ENCODE measurements around the gene TCIRG1.
A peak's percentile ranks its signal among the peaks of the same experiment; 100 is the strongest.

Gene TCIRG1

DNA sequence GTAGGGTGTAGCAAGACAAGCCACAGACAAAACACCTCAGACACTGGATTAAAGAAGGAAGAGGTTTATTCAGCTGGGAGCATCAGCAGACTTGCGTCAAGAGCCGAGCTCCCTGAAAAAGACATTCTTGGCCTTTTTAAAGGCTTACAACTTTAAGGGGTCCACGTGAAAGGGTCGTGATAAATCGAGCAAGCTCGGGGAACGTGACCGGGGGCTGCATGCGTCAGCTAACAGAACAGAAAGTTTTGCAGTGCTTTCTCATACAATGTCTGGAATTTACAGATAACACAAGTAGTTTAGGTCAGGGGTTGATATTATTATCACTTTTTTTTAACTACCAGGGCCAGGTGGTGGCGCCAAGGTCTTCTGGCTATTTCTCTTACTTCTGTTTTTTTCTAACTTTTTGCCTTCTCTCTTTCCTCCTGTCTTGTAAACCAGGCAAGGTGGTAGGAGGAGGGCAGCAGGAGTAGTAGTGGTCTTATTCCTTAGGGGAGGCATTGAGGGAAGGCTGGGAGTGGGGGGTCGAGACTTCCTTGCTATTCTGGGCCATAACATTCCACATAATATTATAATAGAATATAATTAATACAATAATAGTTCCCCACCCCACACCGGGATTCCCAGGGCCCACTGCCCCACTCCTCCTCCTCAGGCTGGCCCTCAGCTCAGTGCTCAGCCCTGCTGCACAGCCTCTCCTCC is 29.3 kb upstream of the TCIRG1 start:
- Histone ChIP-seq H3K4me2 (ENCODE audit: low read depth, low read length) (peak overlapping the region; percentile 70), H2AFZ (ENCODE audit: low read length) (peak overlapping the region; percentile 67; the same call in 1 of the 2 replicates), H3K4me3 (ENCODE audit: low read length) (peak overlapping the region; percentile 32), H3K27ac (ENCODE audit: low read length) (peak overlapping the region; percentile 95), H3K9ac (ENCODE audit: low read length) (peak overlapping the region; percentile 68), H3K27me3 (replicated peaks; ENCODE audit: insufficient read depth, low read length) (no peaks in the 10 kb centered on the region), H3K79me2 (ENCODE audit: low read length) (no peaks in the 10 kb centered on the region), H3K36me3 (replicated peaks; ENCODE audit: insufficient read depth, low read length) (no peaks in the 10 kb centered on the region), H3K9me3 (replicated peaks; ENCODE audit: insufficient read depth, low read length) (no peaks in the 10 kb centered on the region), H3F3A (ENCODE audit: insufficient read depth, low read length) (peaks cover 54% of the 10 kb centered on the region), H4K20me1 (ENCODE audit: insufficient read depth, low read length) (no peaks in the 10 kb centered on the region), H3K4me1 (ENCODE audit: low read length) (peaks cover 76% of the 10 kb centered on the region), H3K9me2 (replicated peaks; ENCODE audit: insufficient read depth, low read length) (no peaks in the 10 kb centered on the region)
- no peak for TF ChIP-seq EZH2phosphoT487 (IDR thresholded peaks at IDR 0.05; ENCODE audit: low read length)
- TF ChIP-seq, protein P1, sequence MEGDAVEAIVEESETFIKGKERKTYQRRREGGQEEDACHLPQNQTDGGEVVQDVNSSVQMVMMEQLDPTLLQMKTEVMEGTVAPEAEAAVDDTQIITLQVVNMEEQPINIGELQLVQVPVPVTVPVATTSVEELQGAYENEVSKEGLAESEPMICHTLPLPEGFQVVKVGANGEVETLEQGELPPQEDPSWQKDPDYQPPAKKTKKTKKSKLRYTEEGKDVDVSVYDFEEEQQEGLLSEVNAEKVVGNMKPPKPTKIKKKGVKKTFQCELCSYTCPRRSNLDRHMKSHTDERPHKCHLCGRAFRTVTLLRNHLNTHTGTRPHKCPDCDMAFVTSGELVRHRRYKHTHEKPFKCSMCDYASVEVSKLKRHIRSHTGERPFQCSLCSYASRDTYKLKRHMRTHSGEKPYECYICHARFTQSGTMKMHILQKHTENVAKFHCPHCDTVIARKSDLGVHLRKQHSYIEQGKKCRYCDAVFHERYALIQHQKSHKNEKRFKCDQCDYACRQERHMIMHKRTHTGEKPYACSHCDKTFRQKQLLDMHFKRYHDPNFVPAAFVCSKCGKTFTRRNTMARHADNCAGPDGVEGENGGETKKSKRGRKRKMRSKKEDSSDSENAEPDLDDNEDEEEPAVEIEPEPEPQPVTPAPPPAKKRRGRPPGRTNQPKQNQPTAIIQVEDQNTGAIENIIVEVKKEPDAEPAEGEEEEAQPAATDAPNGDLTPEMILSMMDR (IDR thresholded peaks at IDR 0.05; ENCODE audit: low read length) = peak; percentile 39
- TF ChIP-seq EZH2 (optimal IDR thresholded peaks at IDR 0.05; ENCODE audit: low read depth, low read length) = no peak
- peak; percentile 60 for DNase-seq

DNA sequence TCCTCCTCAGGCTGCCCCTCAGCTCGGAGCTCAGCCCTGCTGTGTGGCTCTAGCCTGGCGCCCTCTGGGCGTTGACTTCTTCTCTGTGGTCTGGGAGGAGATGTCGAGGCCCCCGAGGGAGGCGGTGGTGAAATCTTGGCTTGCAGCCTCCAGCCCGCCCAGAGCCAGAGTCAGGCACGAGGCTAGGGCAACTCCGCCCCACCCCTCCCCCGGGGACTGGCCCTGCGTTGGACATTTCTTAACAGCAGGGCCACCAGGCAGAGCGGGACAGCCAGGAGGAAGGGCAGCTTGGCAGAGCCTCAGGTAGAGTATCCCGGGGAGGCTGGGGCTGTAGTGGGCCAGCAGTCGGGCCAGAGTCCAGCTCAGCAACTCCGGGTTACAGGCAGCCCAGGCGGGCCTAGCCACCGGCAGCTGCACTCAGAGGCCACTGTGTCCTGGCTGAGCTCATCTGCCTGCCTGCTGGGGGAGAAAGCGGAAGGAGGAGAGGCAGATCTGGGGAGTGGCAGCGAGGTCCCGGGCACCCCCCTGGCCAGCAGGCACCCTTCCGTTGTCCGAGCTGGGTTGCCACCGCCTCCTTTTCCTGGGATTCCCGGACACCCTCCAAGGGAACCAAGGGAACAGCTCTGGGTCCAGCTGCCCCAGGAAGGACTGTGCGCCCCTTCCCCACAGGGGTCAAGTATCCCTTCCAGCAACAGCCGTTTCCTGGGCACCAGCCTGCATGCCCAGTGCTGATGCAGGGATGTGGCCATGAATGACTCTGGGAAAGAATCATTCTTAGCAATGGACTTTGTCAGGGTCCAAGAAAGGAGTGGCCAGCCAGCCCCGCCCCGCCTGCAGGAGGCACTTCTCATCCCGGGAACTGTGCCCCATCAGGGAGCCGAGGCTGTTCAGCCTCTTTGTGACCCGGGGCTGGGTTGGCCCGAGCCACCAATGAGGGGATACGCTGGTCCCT is 28.5 kb upstream of the TCIRG1 start, which contains the start of gene ALDH3B1:
ALDH3B1 (plus strand) TSS at position 238 of the 952 bp plus-strand sequence. CDS start 4,971 bp downstream, outside the sequence.
- Histone ChIP-seq H3K79me2 (ENCODE audit: low read length) (no peaks in the 10 kb centered on the region), H3K4me3 (ENCODE audit: low read length) (peak within 1 kb of the TSS; percentile 32), H4K20me1 (ENCODE audit: insufficient read depth, low read length) (no peaks in the 10 kb centered on the region), H3K9me3 (replicated peaks; ENCODE audit: insufficient read depth, low read length) (no peaks in the 10 kb centered on the region), H3K4me2 (ENCODE audit: low read depth, low read length) (peak within 1 kb of the TSS; percentile 70), H3K9ac (ENCODE audit: low read length) (peak within 1 kb of the TSS; percentile 68), H3K36me3 (replicated peaks; ENCODE audit: insufficient read depth, low read length) (no peaks in the 10 kb centered on the region), H2AFZ (ENCODE audit: low read length) (peak within 1 kb of the TSS; percentile 67), H3K27ac (ENCODE audit: low read length) (peak within 1 kb of the TSS; percentile 95), H3K4me1 (ENCODE audit: low read length) (peaks cover 69% of the 10 kb centered on the region), H3K9me2 (replicated peaks; ENCODE audit: insufficient read depth, low read length) (no peaks in the 10 kb centered on the region), H3K27me3 (replicated peaks; ENCODE audit: insufficient read depth, low read length) (no peaks in the 10 kb centered on the region), H3F3A (ENCODE audit: insufficient read depth, low read length) (peaks cover 49% of the 10 kb centered on the region)
- TF ChIP-seq EZH2 (optimal IDR thresholded peaks at IDR 0.05; ENCODE audit: low read depth, low read length) (no peak), EZH2phosphoT487 (IDR thresholded peaks at IDR 0.05; ENCODE audit: low read length) (no peak)
- TF ChIP-seq, protein P1 (IDR thresholded peaks at IDR 0.05; ENCODE audit: low read length) = no peak
- peak; percentile 66 for DNase-seq

DNA sequence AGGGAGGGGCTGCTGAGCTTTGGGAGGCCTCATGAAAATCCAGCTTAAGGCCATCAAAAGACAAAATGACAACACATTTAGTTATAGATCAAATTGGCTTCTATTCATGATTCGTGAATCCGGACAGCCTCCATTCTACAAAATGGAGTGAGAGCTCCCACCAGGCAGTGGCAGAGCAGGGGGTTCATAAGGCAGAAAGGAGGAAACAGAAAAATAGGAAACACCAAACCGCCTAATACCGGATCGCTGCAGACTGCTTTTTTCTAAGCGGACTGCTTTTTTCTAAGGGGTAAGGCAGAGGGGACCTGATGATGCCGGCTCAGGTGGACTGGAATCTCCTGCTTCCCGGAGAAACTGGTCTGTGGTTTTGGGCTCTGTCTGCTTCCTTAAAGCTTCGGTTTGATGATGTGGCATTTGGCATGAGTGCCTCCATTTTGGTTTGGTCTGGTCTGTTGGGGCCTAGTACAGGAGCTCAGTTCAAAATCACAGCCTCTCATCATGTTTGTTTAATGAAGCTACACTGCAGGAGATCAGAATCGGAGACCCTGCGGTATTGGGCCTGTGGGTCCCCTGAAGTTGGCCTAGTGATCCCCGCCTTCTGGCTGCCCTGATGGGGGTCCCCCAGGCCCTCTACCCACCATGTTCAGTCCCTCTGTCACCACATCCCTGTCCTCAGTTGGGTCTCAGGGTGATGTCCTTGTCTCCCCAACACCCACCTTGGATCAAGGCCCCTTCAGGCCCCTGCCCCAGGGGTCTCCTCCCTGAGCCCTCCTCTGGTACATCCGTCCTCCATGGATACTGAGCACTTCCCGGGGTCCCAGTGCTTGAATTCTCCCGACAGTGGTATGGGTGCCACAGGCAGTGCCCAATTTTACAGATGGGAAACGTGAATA is 27.5 kb upstream of the TCIRG1 start:
- Histone ChIP-seq H3K27me3 (replicated peaks; ENCODE audit: insufficient read depth, low read length) (no peaks in the 10 kb centered on the region), H3K36me3 (replicated peaks; ENCODE audit: insufficient read depth, low read length) (no peaks in the 10 kb centered on the region), H2AFZ (ENCODE audit: low read length) (no peak overlapping the region), H3K79me2 (ENCODE audit: low read length) (no peaks in the 10 kb centered on the region), H3K9me2 (replicated peaks; ENCODE audit: insufficient read depth, low read length) (no peaks in the 10 kb centered on the region), H3F3A (ENCODE audit: insufficient read depth, low read length) (peaks cover 41% of the 10 kb centered on the region), H3K9me3 (replicated peaks; ENCODE audit: insufficient read depth, low read length) (no peaks in the 10 kb centered on the region), H3K9ac (ENCODE audit: low read length) (no peak overlapping the region), H3K27ac (ENCODE audit: low read length) (no peak overlapping the region), H3K4me2 (ENCODE audit: low read depth, low read length) (no peak overlapping the region), H3K4me3 (ENCODE audit: low read length) (no peak overlapping the region), H4K20me1 (ENCODE audit: insufficient read depth, low read length) (no peaks in the 10 kb centered on the region), H3K4me1 (ENCODE audit: low read length) (peaks cover 64% of the 10 kb centered on the region)
- TF ChIP-seq EZH2 (optimal IDR thresholded peaks at IDR 0.05; ENCODE audit: low read depth, low read length) (no peak), EZH2phosphoT487 (IDR thresholded peaks at IDR 0.05; ENCODE audit: low read length) (no peak)
- TF ChIP-seq, protein P1 (IDR thresholded peaks at IDR 0.05; ENCODE audit: low read length) = no peak
- DNase-seq = no peak
